GM21723 (cell line): Measurements from ENCODE around the gene SGK1.
A peak's percentile ranks its signal among the peaks of the same experiment; 100 is the strongest.

Experiments
- ATAC-seq: cut with Tn5 transposase; IDR thresholded peaks from one replicate; pipeline ENCODE4 v1.9.1; 2021; ENCODE audit warnings: mild to moderate bottlenecking, moderate library complexity; ENCODE audit not compliant: unreplicated experiment

Gene SGK1

GRCh38 chr6:134317471-134318131, at the start of gene SGK1:
Gene SGK1, minus strand, starts transcription at chr6:134318112. Its CDS starts 652 bp downstream, at chr6:134317460.
- ATAC-seq, result peak; percentile 62

- no peak for ATAC-seq
Observed at GRCh38 chr6:134363323-134364039, 45.6 kb upstream of the SGK1 start.

GRCh38 chr6:134361011-134361410, 43.1 kb upstream of the SGK1 start:
- ATAC-seq, result no peak

- no peak for ATAC-seq
Observed at GRCh38 chr6:134359302-134359701, 41.4 kb upstream of the SGK1 start.

- no peak for ATAC-seq
Observed at GRCh38 chr6:134358320-134358719, 40.4 kb upstream of the SGK1 start.

GRCh38 chr6:134357022-134357487, 39.1 kb upstream of the SGK1 start:
- no peak for ATAC-seq

GRCh38 chr6:134356405-134356804, 38.5 kb upstream of the SGK1 start:
- ATAC-seq, result no peak

GRCh38 chr6:134352786-134353480, 35.0 kb upstream of the SGK1 start:
- ATAC-seq, result no peak

- no peak for ATAC-seq
Observed at GRCh38 chr6:134351615-134352474, 33.9 kb upstream of the SGK1 start.

GRCh38 chr6:134347885-134348805, 30.2 kb upstream of the SGK1 start:
- no peak for ATAC-seq

- ATAC-seq, result no peak
Observed at GRCh38 chr6:134346932-134347545, 29.1 kb upstream of the SGK1 start.

- ATAC-seq, result no peak
Observed at GRCh38 chr6:134345789-134346188, 27.9 kb upstream of the SGK1 start.

- no peak for ATAC-seq
Observed at GRCh38 chr6:134343066-134343465, 25.2 kb upstream of the SGK1 start.

- no peak for ATAC-seq
Observed at GRCh38 chr6:134341999-134342567, 24.2 kb upstream of the SGK1 start.

- no peak for ATAC-seq
Observed at GRCh38 chr6:134340179-134340975, 22.5 kb upstream of the SGK1 start.

GRCh38 chr6:134339216-134339615, 21.3 kb upstream of the SGK1 start:
- ATAC-seq, result no peak

- no peak for ATAC-seq
Observed at GRCh38 chr6:134331256-134331655, 13.3 kb upstream of the SGK1 start.

- no peak for ATAC-seq
Observed at GRCh38 chr6:134330555-134330954, 12.6 kb upstream of the SGK1 start.
